Epidermal melanocyte (primary cell): ENCODE results near the gene BIN1.

Experiments
- DNase-seq: peaks from one replicate; pipeline ENCODE4 v3.0.0; 2011; ENCODE audit warnings: low spot score; ENCODE audit not compliant: insufficient read length

Gene BIN1

DNA sequence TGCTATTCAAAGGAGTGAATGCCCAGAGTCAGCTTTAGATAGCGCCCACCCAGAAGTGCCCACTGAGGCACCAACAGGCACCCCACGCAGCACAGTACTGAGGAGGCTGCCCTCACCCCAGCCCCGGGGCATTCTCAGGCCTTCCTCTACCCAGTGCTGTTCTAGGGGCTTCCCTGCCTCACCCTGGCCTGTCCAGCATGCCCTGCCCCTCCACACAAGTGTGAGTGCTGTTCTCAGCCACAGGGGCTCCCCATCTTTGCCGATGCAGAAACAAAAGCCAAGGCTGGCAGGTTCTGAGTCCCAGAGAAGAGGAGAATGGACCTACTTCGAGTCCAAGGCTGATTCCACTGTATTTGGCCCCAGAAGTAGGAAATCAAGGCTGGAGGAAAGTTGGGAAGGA lies 15.8 kb downstream of the BIN1 start:
- DNase-seq, result no peak

DNA sequence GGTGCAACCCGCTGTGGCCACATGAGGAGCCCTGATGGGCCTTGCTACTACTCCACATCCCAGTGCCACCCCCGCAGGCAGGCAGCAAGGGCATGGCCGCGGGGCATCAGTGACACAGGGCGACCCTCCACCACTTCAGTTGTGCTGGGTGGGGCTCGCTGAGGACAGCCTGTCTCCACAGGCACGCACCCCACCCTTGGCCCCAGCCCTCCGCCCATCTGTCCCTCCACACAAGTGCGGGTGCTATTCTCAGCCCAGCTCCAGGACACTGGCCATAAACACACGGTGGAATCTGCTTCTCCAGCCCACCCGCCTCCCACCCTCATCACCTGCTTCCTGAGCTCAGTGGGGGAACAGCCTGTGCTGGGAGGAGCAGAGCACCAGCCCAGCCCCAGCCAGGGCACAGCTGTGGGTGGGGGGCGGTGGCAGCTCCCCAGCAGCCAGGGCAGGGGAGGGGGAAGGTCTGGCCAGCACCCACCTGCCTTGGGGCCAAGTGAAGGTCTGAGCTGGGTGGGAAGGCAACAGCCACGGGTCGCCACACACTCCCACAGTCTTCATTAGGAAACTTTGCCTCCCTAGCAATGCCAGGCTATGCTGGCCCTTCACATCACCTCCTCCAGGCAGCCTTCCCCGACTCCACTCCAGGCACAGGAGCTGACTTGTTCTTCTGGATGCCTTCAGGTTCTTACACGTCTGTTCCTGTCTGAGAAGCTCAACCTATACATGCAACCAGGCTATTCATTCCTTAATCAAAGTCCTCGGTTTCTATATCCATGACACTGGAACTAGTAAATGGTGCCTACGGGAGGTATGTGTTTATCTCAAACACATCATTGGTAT lies 16.5 kb downstream of the BIN1 start:
- no peak for DNase-seq

- DNase-seq, result no peak
Observed at GRCh38 chr2:127089478-127090235, 17.3 kb downstream of the BIN1 start.

DNA sequence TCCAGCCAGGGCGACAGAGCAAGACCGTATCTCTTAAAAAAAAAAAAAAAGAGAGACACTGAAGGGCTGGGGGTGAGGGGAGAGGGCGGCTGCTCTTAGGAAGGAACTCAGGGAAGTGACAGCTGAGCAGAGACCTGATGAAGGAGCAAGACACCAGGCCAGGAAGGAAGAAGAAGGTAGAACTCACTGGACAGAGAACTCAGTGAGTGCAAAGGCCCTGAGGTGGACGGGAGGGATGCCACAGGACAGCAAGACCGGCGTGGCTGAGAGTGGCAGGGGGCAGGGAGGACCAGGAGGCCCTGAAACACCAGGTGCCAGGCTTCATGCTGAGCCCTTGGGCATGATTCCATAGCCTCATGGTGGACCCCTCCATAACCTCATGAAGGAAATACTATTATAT lies 18.2 kb downstream of the BIN1 start:
- no peak for DNase-seq

DNA sequence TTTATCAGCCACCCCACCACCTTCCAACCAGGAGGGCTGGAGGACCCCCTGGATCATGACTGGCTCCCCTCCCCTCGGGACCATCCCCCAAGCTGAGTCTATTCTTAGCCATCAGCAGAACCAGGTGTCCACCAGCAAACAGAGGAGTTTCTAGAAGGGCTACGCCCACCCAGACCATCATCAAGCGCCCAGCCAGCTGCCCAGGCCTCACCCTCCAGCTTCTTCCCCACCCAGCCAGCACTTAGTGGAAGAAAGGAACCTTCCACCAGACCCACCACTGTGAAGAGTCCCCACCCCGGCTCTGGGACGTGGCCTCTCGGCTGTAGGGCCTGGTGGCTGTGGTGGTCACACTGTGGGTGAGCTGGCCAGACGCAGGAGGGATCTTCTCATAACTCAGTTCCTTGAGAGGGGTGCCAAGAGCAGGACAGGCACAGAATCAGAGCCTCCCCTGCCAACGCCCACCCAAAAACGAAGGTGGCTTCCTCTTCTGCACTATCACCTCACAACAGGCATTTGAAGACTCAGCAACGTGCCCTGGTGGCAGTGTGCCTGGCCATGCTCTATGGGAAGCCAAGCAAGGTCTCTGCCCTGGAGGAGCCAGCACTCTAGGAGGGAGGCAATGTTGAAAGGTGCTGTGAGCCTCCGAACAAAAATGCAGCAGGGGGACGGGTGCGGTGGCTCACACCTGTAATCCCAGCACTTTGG lies 19.0 kb downstream of the BIN1 start:
- no peak for DNase-seq

DNA sequence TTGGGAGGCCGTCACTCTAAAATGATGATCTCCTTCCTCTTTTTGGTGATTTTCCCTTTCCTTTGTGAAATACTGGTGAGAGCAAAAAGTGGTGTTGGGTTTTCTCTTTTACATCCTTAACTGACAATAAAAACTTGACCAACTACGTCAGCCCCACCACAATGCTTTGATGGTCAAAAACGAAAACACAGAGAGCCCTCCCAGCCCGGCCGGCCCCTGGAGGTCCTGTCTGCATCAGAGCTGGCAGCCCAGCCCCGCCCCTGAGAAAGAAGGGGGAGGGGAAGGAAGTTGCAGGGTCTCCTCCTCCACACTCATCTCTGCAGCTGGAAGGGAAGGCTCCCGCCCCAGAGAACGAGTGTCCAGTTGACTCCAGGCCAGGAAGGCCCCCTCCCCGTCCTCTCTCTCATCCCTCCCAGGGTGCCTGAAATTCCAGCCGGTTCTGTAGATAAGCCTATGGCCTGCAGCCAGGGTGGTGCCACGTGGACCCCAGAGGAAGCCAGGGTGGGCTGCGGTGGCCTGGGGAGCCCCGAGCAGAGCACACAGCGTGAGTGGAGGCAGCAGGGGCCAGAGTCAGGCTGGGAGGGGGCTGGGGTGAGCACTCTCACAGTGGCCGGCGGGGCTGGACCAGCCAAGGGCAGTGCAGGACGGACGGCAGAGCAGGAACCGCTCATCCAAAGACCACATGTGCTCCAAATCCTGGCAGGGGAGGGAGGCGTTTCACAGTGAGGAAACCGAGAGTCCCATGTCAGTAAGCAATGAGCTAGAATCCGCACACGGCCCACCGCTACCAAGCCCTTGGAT lies 19.8 kb downstream of the BIN1 start:
- no peak for DNase-seq

DNA sequence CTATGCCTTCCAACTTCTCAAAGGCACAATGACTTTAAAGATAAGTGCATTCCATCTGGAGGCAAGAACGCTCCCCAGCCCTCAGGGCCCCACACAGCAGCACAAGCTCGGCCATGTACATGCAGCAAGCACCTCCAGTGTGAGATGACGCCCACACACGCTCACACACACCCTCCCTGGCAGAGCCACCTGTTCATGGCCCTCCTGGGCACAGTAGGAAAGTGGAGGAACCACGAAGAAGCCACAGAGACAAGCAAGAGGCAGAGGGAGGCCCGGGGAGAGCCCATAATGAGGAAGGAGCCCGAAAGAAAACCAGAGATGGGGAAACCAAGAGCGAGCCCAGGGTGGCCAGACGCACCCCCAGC lies 21.7 kb downstream of the BIN1 start:
- DNase-seq, result peak; percentile 59

- DNase-seq, result no peak
Observed at GRCh38 chr2:127084611-127085316, 22.2 kb downstream of the BIN1 start.

DNA sequence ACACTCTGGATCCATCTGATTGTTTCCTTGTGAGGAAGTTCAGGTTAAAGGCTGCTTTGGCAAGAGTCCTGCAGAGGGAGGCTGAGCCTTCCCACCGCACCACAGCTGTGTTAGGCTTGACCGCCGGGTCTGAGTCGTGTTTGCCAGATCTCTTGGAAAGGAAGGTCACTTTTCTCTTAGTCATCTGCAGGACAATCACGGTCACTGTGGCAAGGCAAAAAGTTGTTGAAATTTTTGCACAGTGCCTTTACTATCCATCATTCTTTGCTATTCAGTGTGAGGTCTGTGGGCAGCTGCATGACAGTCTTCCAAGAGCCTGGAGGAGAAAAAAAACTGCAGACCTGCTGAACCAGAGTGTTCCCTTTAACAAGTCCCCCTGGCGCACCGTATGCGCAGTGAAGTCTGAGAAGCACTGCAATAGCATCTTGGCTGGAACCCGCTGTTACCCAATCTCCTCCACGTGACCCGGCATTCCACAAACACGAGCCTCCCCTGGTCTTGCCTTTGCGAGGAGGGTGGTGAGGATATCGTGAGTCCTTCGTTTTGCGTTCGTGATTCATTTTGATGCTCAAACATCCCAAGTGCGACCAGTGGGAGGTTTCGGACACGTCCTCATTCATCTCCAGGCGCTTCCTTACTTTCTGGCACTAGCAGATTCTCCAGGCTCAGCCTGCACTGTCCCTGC lies 23.0 kb downstream of the BIN1 start:
- peak; percentile 64 for DNase-seq

GRCh38 chr2:127082974-127083373 lies 24.0 kb downstream of the BIN1 start:
- DNase-seq, result no peak

- DNase-seq, result no peak
Observed at GRCh38 chr2:127081826-127082633, 24.9 kb downstream of the BIN1 start.

DNA sequence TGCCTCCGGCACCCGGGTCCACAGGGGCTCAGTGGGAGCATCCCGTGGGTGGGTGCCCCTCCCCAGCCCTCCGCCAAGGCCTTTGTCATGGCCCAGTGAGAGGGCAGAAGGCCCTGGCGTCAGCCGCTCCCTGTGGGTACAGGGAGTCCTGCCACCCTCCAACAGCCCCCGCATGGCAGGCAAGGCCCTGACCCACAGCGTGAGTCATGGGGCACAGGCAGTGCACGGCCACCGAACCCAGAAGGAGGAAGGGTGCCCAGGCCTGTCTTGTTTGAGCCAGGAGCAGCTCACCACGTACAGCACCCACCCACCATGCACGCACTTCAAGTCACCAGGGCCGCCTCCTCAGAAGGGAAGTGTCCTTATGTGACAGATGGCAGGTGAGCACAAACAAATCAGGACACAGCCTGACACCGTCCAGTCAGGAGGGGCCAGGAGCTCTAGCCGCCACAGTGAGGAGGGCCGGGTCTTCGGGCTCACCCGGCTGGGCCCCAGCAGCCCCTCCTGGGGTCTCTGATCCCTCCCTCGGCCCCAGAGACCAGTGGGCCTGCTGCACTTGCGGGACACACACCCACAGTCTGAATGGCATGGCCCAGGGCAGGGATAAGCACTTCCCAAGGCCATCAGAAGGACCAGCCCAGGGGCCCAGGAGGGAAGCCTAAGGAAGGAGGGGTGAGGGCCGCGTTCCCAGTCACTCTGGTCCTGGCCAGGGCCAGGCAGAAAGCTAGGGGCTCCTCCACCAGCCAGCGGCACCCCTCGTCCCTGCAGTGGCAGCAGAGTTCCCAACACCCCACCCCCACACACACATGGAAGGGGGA lies 25.8 kb downstream of the BIN1 start:
- no peak for DNase-seq

DNA sequence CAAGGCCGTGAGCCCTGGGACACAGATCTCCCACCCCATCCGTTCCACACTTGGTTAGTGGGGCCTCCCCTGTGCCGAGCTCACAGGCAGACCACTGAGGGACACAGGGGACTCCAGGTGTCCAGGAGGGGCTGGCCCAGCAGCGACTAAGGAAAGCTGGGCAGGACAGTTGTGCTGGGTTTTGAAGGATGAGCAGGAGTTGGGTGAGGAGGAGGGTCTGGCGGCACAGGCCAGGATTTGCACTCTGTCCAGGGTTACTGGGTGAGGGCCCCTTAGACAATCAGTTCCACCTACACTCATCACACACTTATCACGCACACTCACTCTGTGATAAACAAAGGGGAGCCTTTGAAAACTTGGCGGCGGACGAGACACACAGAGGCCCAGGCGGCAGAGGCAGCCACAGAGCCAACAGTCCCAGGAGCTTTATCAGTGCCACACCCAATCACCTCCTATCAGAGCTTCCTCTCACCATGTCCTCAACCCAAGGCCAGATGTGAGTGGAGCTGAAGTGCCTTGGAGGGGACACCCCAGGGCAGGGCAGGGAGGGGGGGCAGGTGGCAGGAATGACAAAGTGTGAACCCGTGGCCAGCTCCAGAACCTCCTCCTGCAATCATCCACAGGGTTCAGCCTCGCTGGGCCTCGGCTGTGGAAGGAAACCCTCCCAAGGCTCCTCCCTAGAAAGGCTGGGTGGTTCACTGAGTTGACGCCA lies 26.6 kb downstream of the BIN1 start:
- DNase-seq, result no peak

- no peak for DNase-seq
Observed at GRCh38 chr2:127079358-127079920, 27.5 kb downstream of the BIN1 start.

DNA sequence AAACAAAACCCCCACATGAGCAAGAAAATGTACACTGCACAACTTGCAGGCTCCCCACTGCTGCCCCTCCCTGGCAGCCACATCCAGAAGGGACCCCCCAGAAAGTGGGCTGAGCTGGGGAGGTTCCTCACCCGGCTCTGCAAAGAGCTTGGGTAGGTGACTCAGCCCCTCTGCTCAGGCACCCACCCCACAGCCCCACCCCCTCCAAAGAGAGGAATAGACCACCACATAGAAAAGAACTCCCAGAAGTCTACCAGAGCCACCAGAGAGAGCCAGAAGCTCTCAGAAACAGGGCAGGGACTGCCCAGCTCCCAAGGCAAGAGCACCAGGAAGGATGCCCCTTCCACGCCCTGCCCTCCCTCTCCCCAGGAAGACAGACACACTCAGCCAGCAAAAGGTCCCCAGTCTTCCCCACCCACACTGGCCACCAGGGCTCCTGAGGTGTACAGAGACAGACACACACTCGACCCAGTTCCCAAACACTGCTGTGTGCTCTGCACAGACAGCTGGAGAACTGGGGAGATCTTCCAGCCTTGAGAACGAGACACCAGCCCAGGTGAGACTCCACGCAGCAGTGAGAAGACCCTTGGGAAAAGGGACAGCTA lies 28.2 kb downstream of the BIN1 start:
- no peak for DNase-seq

DNA sequence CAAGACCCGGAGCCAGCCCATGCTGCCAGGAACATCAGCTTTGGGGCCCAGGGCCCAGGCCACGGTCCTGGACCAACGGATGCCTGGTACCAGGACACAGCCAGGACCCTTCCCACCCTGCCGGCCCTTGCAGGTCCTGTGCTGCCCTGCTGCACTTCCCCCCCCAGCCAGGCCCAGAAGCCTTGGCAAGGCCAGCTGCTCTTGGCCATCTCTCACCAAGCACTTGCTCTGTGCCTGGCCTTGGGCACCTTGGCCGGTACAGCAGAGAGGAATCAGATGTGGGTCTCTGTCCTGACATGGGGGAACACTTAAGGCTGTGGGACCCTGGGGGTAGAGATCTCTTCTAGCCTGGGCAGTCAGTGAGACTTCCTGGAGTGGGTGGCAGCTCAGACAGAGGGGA lies 28.9 kb downstream of the BIN1 start:
- no peak for DNase-seq

DNA sequence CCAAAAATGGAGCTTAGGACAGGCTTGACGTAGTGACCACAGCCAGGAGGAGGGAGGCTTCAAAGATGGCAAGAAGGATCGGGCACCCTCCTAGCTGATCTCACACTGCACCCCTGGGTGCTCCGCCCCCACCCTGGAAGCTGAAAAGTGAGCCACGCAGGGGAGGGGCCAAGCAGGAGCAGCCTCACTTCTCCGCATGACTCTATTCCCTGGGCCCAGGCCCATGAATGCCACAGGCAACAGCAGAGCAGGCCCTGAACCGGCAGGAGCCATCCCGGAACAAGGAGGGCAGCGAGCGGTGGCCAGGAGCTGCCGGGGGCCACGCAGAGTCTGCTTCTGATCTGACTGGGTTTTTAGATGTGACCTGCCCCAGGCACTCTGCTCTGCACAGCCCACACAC lies 30.0 kb downstream of the BIN1 start:
- no peak for DNase-seq
